ENCODE results near the gene IL3.

IL3 gene

GRCh38 chr5:132050136-132050535, 10.3 kb upstream of the IL3 start:
- TF ChIP-seq PPARA (CRISPR knock-in tag; IDR thresholded peaks at IDR 0.05; ENCODE audit: borderline replicate concordance) (no peak), RARB (CRISPR knock-in tag; IDR thresholded peaks at IDR 0.05) (no peak), ZFP30 (CRISPR knock-in tag; IDR thresholded peaks at IDR 0.05) (no peak), ARNTL (CRISPR knock-in tag; IDR thresholded peaks at IDR 0.05; ENCODE audit: borderline replicate concordance, low read depth) (no peak), CSDC2 (CRISPR knock-in tag; IDR thresholded peaks at IDR 0.05) (no peak), ZC3H10 (CRISPR knock-in tag; IDR thresholded peaks at IDR 0.05) (no peak), ISL1 (CRISPR knock-in tag; IDR thresholded peaks at IDR 0.05) (no peak), BACH2 (CRISPR knock-in tag; IDR thresholded peaks at IDR 0.05; ENCODE audit: borderline replicate concordance) (no peak), ZNF565 (CRISPR knock-in tag; conservative IDR thresholded peaks at IDR 0.05; ENCODE audit: low read depth) (no peak), GLIS3 (CRISPR knock-in tag; IDR thresholded peaks at IDR 0.05) (no peak), TCF4 (CRISPR knock-in tag; IDR thresholded peaks at IDR 0.05; ENCODE audit: borderline replicate concordance) (no peak), POU6F1 (CRISPR knock-in tag; IDR thresholded peaks at IDR 0.05; ENCODE audit: borderline replicate concordance, low read depth) (no peak), CREB5 (CRISPR knock-in tag; IDR thresholded peaks at IDR 0.05; ENCODE audit: low read depth) (no peak), TOX (CRISPR knock-in tag; IDR thresholded peaks at IDR 0.05; ENCODE audit: borderline replicate concordance) (no peak), TSHZ2 (CRISPR knock-in tag; IDR thresholded peaks at IDR 0.05) (no peak)
- no peak for ATAC-seq

- TF ChIP-seq CSRNP3 (CRISPR knock-in tag; IDR thresholded peaks at IDR 0.05): no peak
- no peak for TF ChIP-seq POU6F1 (CRISPR knock-in tag; IDR thresholded peaks at IDR 0.05; ENCODE audit: borderline replicate concordance, low read depth)
- no peak for TF ChIP-seq TSHZ2 (CRISPR knock-in tag; IDR thresholded peaks at IDR 0.05)
- no peak for ATAC-seq
Measured at GRCh38 chr5:132050661-132051552, 9.5 kb upstream of the IL3 start.
